ENCODE measurements around the gene SPATA17.

DNA sequence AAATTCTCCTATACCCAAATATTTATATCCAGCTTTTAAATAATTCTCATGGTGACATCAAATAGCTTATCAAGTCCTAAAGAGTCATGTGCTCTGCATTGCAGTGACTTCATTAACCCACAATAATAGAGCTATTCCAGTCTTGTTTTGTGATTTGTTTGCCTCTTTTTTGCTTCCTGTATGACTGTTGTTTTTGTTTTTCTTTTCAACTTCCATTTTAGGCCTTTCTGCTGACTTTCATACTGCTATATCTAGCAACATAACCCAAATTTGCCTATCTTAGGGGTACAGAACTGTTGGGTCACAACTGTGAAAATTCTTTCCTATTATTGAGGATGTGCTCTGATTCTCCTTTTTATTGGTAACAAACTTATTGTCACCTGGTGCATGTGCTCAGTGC, 30.3 kb downstream of the SPATA17 start:
- TF ChIP-seq CTCF (optimal IDR thresholded peaks at IDR 0.05 in 1 of 3, IDR thresholded peaks at IDR 0.05 in 1 of 3, conservative IDR thresholded peaks at IDR 0.05 in 1 of 3; ENCODE audit: extremely low read depth in 1 of 3, insufficient read depth in 2 of 3, low read length in 3 of 3), result no peak
- TF ChIP-seq EZH2 (IDR thresholded peaks at IDR 0.05; ENCODE audit: low read length), result no peak
